H9 (cell line): ENCODE results near the gene GARNL3. TPM values are rescaled to one million over a fixed set of nuclear protein-coding genes. Genes with fewer than 3 reads are reported as not detected.

Experiments used
- DNase-seq: peaks from one replicate; pipeline ENCODE4 v3.0.0-alpha.2; 2017
- H2AFZ ChIP-seq: one replicate; pipeline ENCODE4 v1.6.1; 2013; ENCODE audit warnings: mild to moderate bottlenecking, low read length, control low read depth, moderate library complexity
- H2AK5ac ChIP-seq: 2 replicates; pipeline ENCODE4 v1.6.1; 2013; ENCODE audit warnings: low read length, control low read depth, mixed read lengths; ENCODE audit not compliant: insufficient read length
- H2BK120ac ChIP-seq: one replicate; pipeline ENCODE4 v1.6.1; 2013; ENCODE audit warnings: low read depth, mild to moderate bottlenecking, low read length, control low read depth, inconsistent platforms; ENCODE audit not compliant: poor library complexity, severe bottlenecking
- H2BK12ac ChIP-seq: 2 replicates; pipeline ENCODE4 v1.6.1; 2013; ENCODE audit warnings: low read length, control low read depth, mixed read lengths, low read depth; ENCODE audit not compliant: insufficient read length
- H2BK15ac ChIP-seq: 2 replicates; pipeline ENCODE4 v1.6.1; 2013; ENCODE audit warnings: low read depth, low read length, control low read depth
- H2BK20ac ChIP-seq: one replicate; pipeline ENCODE4 v1.6.1; 2013; ENCODE audit warnings: low read depth, mild to moderate bottlenecking, low read length, control low read depth, inconsistent platforms; ENCODE audit not compliant: poor library complexity, severe bottlenecking
- H2BK5ac ChIP-seq: 2 replicates; pipeline ENCODE4 v1.6.1; 2013; ENCODE audit warnings: low read length, control low read depth, mixed read lengths; ENCODE audit not compliant: insufficient read length
- H3K14ac ChIP-seq: 2 replicates; pipeline ENCODE4 v1.6.1; 2013; ENCODE audit warnings: low read length, control low read depth; ENCODE audit not compliant: insufficient read depth
- H3K18ac ChIP-seq: 2 replicates; pipeline ENCODE4 v1.6.1; 2013; ENCODE audit warnings: low read depth, mild to moderate bottlenecking, mixed read lengths, low read length, control low read depth; ENCODE audit not compliant: insufficient read length
- H3K23ac ChIP-seq: 2 replicates; pipeline ENCODE4 v1.6.1; 2013; ENCODE audit warnings: low read length, control low read depth, mixed read lengths, low read depth; ENCODE audit not compliant: insufficient read length
- H3K23me2 ChIP-seq: 2 replicates; pipeline ENCODE4 v1.6.1; 2013; ENCODE audit warnings: low read depth, mild to moderate bottlenecking, mixed read lengths, low read length, control low read depth; ENCODE audit not compliant: insufficient read length, poor library complexity, severe bottlenecking
- H3K27ac ChIP-seq: 2 replicates; pipeline ENCODE4 v1.5.1; 2013; ENCODE audit warnings: low read length, control low read depth, mixed read lengths, low read depth; ENCODE audit not compliant: insufficient read length
- H3K27me3 ChIP-seq: 2 replicates; pipeline ENCODE4 v1.6.1; 2013; ENCODE audit warnings: low read length, control low read depth, inconsistent platforms; ENCODE audit not compliant: insufficient read depth
- H3K4ac ChIP-seq: 2 replicates; pipeline ENCODE4 v1.6.1; 2013; ENCODE audit warnings: low read depth, mild to moderate bottlenecking, control low read depth, inconsistent platforms, low read length, moderate library complexity
- H3K4me1 ChIP-seq: 2 replicates; pipeline ENCODE4 v1.6.1; 2013; ENCODE audit warnings: low read length, control low read depth, inconsistent platforms; ENCODE audit not compliant: insufficient read depth
- H3K4me2 ChIP-seq: 2 replicates; pipeline ENCODE4 v1.6.1; 2013; ENCODE audit warnings: low read length, control low read depth, mixed read lengths; ENCODE audit not compliant: insufficient read length, insufficient read depth
- H3K56ac ChIP-seq: 2 replicates; pipeline ENCODE4 v1.6.1; 2013; ENCODE audit warnings: low read depth, mild to moderate bottlenecking, mixed read lengths, low read length, control low read depth; ENCODE audit not compliant: insufficient read length
- H3K79me1 ChIP-seq: 2 replicates; pipeline ENCODE4 v1.6.1; 2013; ENCODE audit warnings: low read depth, mild to moderate bottlenecking, moderate library complexity, low read length, control low read depth, inconsistent platforms; ENCODE audit not compliant: insufficient read depth, poor library complexity, severe bottlenecking
- H3K79me2 ChIP-seq: 2 replicates; pipeline ENCODE4 v1.6.1; 2013; ENCODE audit warnings: low read length, control low read depth, inconsistent platforms; ENCODE audit not compliant: insufficient read depth
- H3K9ac ChIP-seq: 2 replicates; pipeline ENCODE4 v1.6.1; 2013; ENCODE audit warnings: low read length, control low read depth, mixed read lengths; ENCODE audit not compliant: insufficient read length; ENCODE audit errors: extremely low read depth
- H3K9me3 ChIP-seq: one replicate; pipeline ENCODE4 v1.6.1; 2013; ENCODE audit warnings: low read depth, low read length, inconsistent platforms; ENCODE audit not compliant: control insufficient read depth
- H3T11ph ChIP-seq: one replicate; pipeline ENCODE4 v1.6.1; 2013; ENCODE audit warnings: mild to moderate bottlenecking, low read length, control low read depth, inconsistent platforms
- H4K20me1 ChIP-seq: one replicate; pipeline ENCODE4 v1.6.1; 2013; ENCODE audit not compliant: control insufficient read depth, insufficient read length, insufficient read depth
- H4K5ac ChIP-seq: 2 replicates; pipeline ENCODE4 v1.6.1; 2013; ENCODE audit warnings: low read depth, mild to moderate bottlenecking, mixed read lengths, low read length, control low read depth; ENCODE audit not compliant: insufficient read length
- H4K8ac ChIP-seq: replicated peaks from 2 replicates; pipeline ENCODE4 v1.6.1; 2013; ENCODE audit warnings: low read length, control low read depth, mixed read lengths, low read depth; ENCODE audit not compliant: insufficient read length
- H4K91ac ChIP-seq: 2 replicates; pipeline ENCODE4 v1.6.1; 2013; ENCODE audit warnings: low read depth, mild to moderate bottlenecking, moderate library complexity, mixed read lengths, low read length, control low read depth; ENCODE audit not compliant: insufficient read length
- H3K27ac Mint-ChIP-seq, 3 experiments: 2 replicates in 2 of 3; 3 replicates in 1 of 3; pipeline ENCODE4 v1.8.0; 2020 to 2021; ENCODE audit warnings: mixed read lengths in 3 of 3, mild to moderate bottlenecking in 1 of 3, moderate library complexity in 1 of 3
- H3K27me3 Mint-ChIP-seq: 2 replicates; pipeline ENCODE4 v1.8.0; 2021; ENCODE audit warnings: low read depth, mild to moderate bottlenecking, moderate library complexity, mixed read lengths
- H3K36me3 Mint-ChIP-seq, 3 experiments: 2 replicates in 2 of 3; 3 replicates in 1 of 3; pipeline ENCODE4 v1.8.0; 2020 to 2021; ENCODE audit warnings: low read depth in 3 of 3, mixed read lengths in 3 of 3; ENCODE audit not compliant: insufficient read depth in 1 of 3
- H3K4me1 Mint-ChIP-seq, 2 experiments: 2 replicates each; pipeline ENCODE4 v1.8.0; 2020; ENCODE audit warnings: mixed read lengths in 2 of 2
- H3K4me3 Mint-ChIP-seq, 2 experiments: 2 replicates in 1 of 2; 3 replicates in 1 of 2; pipeline ENCODE4 v1.8.0; 2020 to 2021; ENCODE audit warnings: mild to moderate bottlenecking in 2 of 2, mixed read lengths in 2 of 2, moderate library complexity in 1 of 2
- H3K9me3 Mint-ChIP-seq, 2 experiments: 2 replicates in 1 of 2; 3 replicates in 1 of 2; pipeline ENCODE4 v1.8.0; 2020; ENCODE audit warnings: mild to moderate bottlenecking in 2 of 2, mixed read lengths in 2 of 2, moderate library complexity in 1 of 2
- WGBS: extraction: QIAGEN DNeasy Blood & Tissue Kit; methylation state at CpG from one replicate; pipeline ENCODE4 v1.1.7; 2013; ENCODE audit warnings: missing lambda C conversion rate, low lambda C conversion rate, mixed read lengths; ENCODE audit not compliant: insufficient read length; ENCODE audit errors: extremely low coverage; 5-methylcytosine and 5-hydroxymethylcytosine counted together
- total RNA-seq: library from RNA; stranded (reverse); gene quantifications from 2 replicates; pipeline ENCODE4 v1.2.1, GENCODE V29; 2021
- TF ChIP-seq, protein P1 (sequence below): fragments of 200-600 bp; sonication (generic); conservative IDR thresholded peaks from 3 replicates; pipeline ENCODE4 v1.8.0; 2021; ENCODE audit warnings: antibody characterized with exemption, mild to moderate bottlenecking

GARNL3 gene
- total RNA-seq, 1 experiment from 2014 or later: 8.7 TPM

DNA sequence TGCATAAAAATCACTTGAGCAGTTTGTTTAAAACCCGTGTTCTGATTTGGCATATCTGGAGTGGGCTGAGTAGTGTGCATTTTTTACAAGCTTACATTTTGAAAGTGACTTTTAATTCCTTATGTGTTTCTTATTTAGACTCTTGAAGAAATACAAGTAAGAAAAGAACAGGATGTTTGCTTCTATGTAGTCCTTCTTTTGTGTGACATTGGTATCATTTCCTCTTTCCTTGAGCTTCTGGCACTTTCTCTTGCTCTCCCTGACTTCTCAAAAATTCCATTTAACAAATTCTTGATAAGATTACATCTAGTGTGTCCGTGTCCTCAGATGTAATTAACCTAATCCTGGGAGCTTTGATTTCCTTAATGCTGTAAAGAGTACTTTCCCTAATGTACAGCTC lies 12.5 kb downstream of the GARNL3 start:
- H2BK120ac ChIP-seq: no peak overlapping the region
- TF ChIP-seq, protein P1, sequence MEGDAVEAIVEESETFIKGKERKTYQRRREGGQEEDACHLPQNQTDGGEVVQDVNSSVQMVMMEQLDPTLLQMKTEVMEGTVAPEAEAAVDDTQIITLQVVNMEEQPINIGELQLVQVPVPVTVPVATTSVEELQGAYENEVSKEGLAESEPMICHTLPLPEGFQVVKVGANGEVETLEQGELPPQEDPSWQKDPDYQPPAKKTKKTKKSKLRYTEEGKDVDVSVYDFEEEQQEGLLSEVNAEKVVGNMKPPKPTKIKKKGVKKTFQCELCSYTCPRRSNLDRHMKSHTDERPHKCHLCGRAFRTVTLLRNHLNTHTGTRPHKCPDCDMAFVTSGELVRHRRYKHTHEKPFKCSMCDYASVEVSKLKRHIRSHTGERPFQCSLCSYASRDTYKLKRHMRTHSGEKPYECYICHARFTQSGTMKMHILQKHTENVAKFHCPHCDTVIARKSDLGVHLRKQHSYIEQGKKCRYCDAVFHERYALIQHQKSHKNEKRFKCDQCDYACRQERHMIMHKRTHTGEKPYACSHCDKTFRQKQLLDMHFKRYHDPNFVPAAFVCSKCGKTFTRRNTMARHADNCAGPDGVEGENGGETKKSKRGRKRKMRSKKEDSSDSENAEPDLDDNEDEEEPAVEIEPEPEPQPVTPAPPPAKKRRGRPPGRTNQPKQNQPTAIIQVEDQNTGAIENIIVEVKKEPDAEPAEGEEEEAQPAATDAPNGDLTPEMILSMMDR: no peak
- no peak overlapping the region for H3K4ac ChIP-seq
- H3K14ac ChIP-seq: no peak overlapping the region
- H3K27ac ChIP-seq: no peak overlapping the region
- no peaks in the 10 kb centered on the region for H4K20me1 ChIP-seq
- no peak overlapping the region for H4K91ac ChIP-seq
- no peak overlapping the region for H4K8ac ChIP-seq
- no peak overlapping the region for H2BK15ac ChIP-seq
- H3K79me2 ChIP-seq: no peaks in the 10 kb centered on the region
- Mint-ChIP-seq H3K4me1 (peaks cover 7 to 11% of the 10 kb centered on the region in 2 experiments; a peak in 3 of 4 replicates), H3K27ac (no peak overlapping the region), H3K4me3 (no peak overlapping the region), H3K27me3 (no peaks in the 10 kb centered on the region), H3K36me3 (peaks cover 0 to 4% (median 4%) of the 10 kb centered on the region in 3 experiments; a peak in 3 of 7 replicates), H3K9me3 (peaks cover 2% of the 10 kb centered on the region in 2 experiments; a peak in 2 of 5 replicates)
- H2BK5ac ChIP-seq: no peak overlapping the region
- no peak overlapping the region for H3K18ac ChIP-seq
- no peak overlapping the region for H2BK20ac ChIP-seq
- H3K27me3 ChIP-seq: no peaks in the 10 kb centered on the region
- WGBS: no CpG with 5 or more reads among the region's 2 CpGs
- no peak overlapping the region for H3T11ph ChIP-seq
- H2AFZ ChIP-seq: no peak overlapping the region
- no peak overlapping the region for H3K56ac ChIP-seq
- H3K4me1 ChIP-seq: no peaks in the 10 kb centered on the region
- DNase-seq: no peak
- no peak overlapping the region for H2AK5ac ChIP-seq
- no peaks in the 10 kb centered on the region for H3K79me1 ChIP-seq
- no peak overlapping the region for H3K9ac ChIP-seq
- H3K9me3 ChIP-seq: no peaks in the 10 kb centered on the region
- no peak overlapping the region for H3K4me2 ChIP-seq
- H2BK12ac ChIP-seq: no peak overlapping the region
- H3K23ac ChIP-seq: no peak overlapping the region
- no peaks in the 10 kb centered on the region for H3K23me2 ChIP-seq
- no peak overlapping the region for H4K5ac ChIP-seq
